ENCODE results near the gene CENPB.
"Not testable (repeated sequence)": the region's sequence is repeated elsewhere in the genome, so short reads cannot be mapped to it uniquely, and the experiment has no call there.

Gene CENPB, protein sequence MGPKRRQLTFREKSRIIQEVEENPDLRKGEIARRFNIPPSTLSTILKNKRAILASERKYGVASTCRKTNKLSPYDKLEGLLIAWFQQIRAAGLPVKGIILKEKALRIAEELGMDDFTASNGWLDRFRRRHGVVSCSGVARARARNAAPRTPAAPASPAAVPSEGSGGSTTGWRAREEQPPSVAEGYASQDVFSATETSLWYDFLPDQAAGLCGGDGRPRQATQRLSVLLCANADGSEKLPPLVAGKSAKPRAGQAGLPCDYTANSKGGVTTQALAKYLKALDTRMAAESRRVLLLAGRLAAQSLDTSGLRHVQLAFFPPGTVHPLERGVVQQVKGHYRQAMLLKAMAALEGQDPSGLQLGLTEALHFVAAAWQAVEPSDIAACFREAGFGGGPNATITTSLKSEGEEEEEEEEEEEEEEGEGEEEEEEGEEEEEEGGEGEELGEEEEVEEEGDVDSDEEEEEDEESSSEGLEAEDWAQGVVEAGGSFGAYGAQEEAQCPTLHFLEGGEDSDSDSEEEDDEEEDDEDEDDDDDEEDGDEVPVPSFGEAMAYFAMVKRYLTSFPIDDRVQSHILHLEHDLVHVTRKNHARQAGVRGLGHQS

GRCh38 chr20:3786665-3787323, at the start of gene CENPB:
CENPB (minus strand) TSS chr20:3786740; CDS start chr20:3786483, 257 bp downstream.
- DNase-seq: peak; percentile 78

DNA sequence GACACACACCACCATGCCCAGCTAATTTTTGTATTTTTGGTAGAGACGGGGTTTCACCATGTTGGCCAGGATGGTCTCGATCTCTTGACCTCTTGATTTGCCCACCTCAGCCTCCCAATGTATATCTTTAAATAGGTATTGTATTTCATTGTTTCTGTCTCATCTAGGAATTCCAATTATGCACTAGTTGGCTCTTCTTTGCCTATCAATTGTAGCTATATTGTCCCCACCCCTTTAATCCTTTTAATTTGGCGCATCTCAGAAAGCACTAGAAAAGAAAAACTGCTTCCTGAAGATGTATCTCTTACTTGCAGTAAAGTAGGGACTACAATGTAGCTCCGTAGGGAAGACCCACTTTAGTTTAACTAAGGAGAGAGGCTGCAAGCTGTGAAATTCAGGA, 49.6 kb upstream of the CENPB start:
- DNase-seq: no peak

- DNase-seq: not testable (repeated sequence)
Measured at GRCh38 chr20:3829891-3830290, 43.4 kb upstream of the CENPB start.

GRCh38 chr20:3828798-3829197, 42.3 kb upstream of the CENPB start:
- DNase-seq: peak; percentile 43

- DNase-seq: no peak
Measured at GRCh38 chr20:3826420-3826819, 39.9 kb upstream of the CENPB start.

GRCh38 chr20:3825526-3825925, 39.0 kb upstream of the CENPB start:
- DNase-seq: no peak

DNA sequence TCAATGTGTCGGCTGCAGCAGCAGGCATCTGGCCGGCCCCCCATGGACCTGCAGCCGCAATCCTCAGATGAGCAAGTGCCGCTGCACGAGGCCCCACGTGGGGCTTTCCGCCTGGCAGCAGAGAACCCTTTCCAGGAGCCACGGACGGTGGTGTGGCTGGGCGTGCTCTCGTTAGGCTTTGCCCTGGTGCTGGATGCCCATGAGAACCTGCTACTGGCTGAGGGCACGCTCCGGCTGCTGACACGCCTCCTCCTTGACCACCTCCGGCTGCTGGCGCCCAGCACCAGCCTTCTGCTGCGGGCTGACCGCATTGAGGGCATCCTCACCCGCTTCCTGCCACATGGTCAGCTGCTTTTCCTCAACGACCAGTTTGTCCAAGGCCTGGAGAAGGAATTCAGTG, 37.3 kb upstream of the CENPB start:
- DNase-seq: no peak

DNA sequence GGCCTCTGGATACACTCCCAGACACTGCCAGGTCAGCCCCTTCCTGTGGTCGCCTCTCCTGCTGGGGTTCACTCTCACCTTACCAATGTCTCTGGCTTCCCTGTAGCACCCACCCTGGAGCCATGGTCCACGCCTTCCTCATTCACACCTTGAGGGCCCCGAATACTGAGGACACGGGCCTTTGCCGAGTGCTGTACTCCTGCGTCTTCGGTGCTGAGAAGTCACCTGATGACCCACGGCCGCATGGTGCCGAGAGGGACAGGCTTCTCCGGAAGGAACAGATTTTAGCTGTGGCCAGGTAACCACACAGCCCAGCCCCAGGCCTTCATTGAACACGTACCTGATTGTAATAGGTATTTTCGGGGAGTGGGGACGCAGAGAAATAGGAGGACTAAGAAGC, 35.5 kb upstream of the CENPB start:
- DNase-seq: no peak

DNA sequence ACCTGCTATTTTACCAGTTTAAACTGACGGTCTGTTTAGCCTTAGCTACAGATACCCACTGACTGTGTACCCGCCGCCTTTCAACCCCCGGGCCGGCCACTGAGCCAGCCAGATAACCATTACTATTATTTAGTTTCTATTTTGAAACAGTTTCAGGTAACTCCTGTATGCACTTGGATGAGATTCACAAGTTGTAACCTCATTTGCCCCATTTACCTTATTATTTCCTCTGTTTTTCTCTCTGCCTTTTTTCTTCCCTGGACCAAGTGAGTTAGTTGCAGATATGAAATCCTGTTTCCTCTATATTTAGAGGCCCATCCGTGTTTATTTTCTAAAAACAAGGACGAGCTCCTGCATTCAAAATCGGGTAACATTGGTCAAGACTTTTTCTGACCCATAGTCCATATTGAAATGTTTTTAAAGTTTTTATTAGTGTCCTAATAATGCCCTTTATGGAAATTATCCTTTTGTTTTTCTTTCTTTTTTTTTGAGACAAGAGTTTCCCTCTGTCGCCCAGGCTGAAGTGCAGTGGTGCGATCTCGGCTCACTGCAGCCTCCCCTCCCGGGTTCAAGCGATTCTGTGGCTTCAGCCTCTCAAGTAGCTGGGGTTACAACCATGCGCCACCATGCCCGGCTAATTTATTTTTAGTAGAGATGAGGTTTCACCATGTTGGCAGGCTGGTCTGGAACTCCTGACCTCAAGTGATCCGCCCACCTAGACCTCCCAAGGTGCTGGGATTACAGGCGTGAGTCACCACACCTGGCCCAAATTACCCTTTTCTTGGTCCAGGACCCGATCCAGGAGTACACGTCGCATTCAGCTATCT, 34.6 kb upstream of the CENPB start:
- no peak for DNase-seq

- DNase-seq: peak; percentile 92
Measured at GRCh38 chr20:3820048-3820900, 33.7 kb upstream of the CENPB start, which contains the start of gene AP5S1. AP5S1 (plus strand) TSS chr20:3820547; CDS start chr20:3822118, 1,571 bp downstream.

DNA sequence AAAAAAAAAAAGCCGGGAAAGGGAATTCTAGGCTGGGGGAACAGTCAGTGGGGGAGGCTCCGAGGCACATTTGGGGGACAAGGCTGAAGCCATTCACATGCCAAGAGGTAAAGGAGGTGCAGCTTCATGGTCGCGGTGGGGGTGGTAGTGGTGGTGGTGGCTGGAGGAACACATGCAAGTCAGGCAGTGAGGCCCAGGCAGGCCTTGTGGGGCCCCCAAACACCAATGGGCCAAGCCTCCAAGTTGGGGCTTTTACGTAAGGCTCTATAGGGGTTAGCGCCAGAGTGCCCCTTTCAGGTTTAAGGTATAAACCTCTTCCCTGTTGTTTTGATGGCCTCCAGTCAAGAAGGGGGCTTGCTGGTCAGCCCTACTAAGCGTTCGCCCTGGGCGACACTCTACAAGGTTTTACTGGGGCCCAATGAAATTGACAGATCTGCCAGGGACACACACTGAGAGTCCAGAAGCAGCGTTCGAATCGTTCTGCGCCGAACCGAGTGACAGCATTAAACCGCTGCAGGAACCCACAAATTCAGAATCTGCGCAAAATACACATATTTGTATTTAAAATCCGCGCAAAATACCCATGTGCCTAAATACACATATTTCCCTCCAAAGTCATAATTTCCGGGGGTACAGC, 33.0 kb upstream of the CENPB start:
- DNase-seq: no peak

DNA sequence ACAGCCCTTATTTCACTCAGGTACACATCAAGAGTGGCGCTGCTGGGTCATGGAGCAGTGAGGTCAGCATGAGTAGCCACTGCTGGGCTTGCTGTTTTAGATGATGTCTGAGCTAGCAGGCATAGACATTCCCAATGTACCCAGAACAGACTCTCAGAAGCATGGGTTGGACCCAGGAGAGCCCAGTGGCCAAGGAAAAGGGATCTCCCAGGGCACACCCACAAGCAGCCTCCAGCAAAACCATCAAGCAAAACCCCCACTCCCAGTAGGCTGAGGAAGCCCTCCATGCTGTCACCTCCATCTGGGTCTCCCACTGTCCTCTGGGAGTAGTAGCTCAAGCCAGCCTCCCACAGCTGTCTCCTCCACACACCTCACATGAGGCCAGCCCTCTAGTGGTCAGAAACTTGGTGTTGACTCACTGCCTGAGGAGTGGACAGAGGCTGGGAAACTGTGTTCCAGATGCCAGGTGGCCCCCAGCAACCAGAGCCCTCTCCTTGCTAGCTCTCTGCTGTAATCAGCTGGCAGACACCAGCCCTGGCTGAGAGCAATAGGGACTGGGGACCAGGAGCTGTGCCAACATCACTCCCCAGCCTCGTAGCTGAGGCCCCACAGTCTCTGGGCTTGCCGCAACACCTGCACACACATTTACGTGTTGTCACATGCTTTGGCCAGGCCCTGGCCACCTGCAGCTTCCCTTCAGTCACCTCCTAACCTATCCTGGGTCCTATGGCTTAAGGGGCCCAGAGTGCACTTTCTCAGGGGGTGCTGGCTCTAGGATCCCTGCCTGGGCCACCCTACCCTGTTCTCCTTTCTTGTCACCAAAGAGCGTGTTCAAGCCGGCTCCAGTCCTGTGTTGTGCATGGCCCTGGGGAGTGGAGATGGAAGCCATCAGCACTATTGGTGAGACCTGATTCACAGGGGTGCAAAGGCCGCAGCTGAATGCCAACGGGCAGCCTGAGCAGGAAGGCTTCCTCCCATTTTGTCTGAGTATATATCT, 31.9 kb upstream of the CENPB start:
- peak; percentile 61 for DNase-seq

DNA sequence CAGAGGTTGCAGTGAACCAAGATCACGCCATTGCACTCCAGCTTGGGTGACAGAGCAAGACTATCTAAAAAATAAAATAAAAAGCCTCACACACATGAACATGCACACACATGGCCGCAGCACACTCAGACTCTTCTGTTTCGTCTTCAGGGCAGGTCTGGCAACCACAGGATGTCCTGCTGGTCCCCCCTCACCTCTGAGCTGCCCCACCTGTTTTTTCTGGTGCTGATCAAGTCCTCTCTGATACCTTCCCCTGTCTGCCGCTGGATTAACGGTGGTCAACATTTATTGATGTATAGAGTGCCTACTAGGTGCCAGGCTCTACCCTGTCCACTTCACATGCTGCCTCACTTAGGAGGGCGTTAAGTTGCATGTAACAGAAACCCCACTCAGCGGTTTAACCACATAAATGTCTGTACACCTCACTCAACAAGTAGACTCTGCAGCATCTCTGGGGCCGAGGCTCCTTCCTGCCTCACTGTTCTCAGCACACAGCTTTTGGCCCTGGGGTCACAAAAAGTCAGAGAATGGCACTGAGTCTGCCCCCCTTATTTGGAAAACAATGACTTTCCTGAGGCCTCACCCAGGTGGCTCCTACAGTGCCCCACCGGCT, 29.3 kb upstream of the CENPB start:
- no peak for DNase-seq

DNA sequence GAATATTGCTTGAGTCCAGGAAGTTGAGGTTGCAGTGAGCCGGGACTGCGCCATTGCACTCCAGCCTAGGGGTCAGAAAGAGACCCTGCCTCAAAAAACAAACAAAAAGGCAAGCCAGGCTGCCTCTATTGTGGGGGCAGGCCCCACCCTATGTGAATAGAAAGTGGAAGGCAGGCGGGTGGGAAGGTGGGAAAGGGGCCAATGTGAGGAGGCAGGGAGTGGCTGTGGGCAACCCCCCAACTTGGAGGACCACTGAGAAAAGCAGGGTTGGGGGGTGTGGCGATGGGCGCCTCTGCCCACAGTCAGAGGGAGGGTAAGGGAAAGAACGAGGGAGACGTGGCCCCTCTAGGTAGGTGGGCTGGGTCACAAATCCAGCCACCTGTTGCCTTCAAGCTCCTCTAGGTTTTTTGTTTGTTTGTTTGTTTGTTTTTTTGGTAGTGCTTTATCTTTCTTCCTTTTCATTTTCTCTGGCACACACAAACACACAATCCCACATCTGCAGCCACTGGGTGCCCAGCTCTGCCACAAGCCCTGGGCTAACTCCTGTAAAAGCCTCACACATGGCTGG, 28.5 kb upstream of the CENPB start:
- no peak for DNase-seq

- DNase-seq: no peak
Measured at GRCh38 chr20:3813848-3814581, 27.5 kb upstream of the CENPB start.

DNA sequence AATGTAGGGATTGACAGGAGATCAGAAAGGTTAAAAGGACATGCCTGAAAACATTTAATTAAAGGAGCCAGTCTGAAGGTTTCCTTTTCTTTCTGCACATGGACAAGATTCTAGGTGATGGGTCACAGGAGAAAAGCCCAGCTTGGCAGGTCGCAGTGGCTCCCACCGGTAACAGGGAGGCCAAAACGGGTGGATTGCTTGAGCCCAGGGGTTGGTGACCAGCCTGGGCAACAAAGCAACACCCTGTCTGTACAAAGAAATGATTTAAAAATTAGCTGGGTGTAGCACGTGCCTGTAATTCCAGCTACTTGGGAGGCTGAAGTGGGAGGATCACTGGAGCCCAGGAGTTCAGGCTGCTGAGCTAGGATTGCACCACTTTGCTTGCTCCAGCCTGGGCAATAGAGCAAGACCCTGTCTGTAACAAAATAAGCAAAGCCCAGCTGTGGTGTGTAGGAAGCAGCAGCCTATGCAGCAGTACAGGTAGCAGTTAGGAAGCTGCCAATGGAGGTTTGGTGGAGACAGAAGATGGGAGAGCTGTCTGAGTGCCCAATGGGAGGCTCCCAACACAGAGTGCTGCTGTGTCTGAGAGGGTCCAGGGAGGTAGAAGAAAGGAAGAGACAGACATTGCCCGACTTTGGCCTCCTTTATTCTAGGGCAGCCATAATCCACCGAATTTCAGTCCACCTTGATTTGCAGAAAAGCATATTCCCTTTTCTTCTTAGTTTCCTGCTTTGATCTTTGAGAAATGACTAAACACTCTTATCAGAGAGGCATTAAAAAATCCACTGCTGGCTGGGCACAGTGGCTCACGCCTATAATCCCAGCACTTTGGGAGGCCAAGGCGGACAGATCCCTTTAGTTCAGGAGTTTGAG, 26.7 kb upstream of the CENPB start:
- DNase-seq: no peak

DNA sequence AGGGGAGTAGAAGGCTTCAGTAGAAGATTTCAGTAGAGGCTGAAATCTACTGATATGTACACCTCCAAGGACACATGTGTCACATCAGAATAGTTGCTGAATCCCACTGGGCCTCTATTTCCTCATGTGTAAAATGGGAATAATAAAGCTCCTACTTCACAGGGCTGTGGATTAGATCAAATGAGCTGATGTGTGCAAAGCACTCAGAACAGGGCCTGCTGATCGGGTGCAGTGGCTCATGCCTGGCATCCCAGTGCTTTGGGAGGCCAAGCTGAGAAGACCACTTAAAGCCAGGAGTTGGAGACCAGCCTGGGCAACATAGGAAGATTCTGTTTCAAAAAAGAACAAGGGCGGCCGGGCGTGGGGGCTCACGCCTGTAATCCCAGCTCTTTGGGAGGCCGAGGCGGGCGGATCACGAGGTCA, 25.7 kb upstream of the CENPB start:
- no peak for DNase-seq

All from MV-4-11 (cell line).